GM19025 (cell line): ENCODE data around the gene TH.
"Not testable (repeated sequence)": the region's sequence is repeated elsewhere in the genome, so short reads cannot be mapped to it uniquely, and the experiment has no call there.

Experiments used
- ATAC-seq: cut with Tn5 transposase; IDR thresholded peaks from one replicate; pipeline ENCODE4 v1.9.1; 2021; ENCODE audit warnings: mild to moderate bottlenecking, low read depth, moderate library complexity; ENCODE audit not compliant: unreplicated experiment

The TH gene

DNA sequence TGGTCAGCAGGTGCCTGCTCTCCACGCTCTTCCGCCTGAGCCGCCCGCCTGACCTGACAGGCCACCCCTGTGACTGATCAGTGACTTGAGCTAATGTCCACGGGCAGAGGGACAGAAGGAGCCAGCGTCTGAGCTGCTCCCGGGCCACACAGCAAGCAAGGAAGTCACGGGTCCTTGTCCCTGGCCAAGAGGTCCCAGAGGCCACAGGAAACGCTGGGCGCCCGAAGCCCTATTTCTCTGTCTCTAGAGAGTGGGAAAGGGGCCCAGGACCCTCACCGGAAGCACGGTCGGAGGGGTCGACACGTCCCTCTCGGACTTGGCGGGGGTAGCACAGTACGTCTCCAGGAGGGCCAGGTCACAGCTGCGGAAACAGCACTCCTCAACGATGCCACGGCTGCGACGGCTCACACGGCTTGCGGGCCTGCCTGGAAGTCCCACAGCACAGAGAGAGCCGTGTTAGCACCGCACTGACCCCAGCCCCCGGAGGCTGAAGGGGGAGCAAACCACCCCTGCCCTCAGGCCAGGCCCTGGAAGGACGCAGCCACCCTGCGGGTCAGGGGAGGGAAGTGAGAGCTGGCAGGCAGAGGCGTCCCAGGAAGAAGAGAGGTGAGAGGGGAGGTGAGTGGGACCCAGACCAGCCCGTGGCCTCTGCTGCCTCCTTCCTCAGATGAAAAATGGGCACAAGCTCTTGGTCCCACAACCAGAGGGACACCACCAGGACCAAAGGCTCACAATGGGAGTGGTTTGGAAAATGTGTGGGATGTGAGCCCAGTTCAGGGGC is 38.2 kb downstream of the TH start:
- ATAC-seq = no peak

DNA sequence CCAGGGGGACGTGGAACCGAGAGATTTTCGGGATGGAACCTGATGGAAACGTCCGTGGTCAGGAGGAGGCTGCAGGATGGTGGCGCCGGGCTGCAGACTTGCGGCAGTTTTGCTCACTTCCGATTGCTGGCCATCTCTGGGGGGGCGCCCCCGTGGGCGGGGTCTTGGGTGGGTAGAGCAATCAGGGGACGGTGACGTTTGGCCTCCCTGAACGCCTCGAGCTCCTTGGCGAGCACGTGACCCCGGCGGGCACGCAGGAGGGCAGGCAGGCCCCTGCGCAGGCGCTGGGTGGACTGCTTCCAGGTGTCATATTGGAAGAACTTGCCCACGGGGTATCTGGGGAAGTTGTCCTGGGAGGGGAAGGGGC is 38.8 kb downstream of the TH start:
- no peak for ATAC-seq

DNA sequence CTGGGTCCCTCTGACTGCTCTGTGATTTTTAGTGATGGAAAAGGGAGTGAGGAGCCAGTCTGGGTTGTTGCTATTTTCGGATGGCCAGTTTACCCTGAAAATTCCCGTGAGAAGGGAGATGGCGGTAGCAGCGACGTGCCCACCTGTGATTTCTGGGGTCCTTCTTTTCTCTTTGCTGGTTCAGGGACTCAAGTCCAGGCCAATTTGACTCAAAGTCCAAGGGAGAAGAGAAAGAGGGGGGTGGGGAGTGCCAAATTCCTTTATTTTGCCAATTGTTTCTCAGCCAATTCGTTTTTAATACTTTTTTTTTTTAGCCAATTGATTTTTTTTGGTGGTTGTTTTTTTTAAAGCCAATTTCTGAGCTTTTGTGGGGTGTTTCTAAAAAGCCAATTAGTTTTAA is 39.4 kb downstream of the TH start:
- ATAC-seq = no peak

DNA sequence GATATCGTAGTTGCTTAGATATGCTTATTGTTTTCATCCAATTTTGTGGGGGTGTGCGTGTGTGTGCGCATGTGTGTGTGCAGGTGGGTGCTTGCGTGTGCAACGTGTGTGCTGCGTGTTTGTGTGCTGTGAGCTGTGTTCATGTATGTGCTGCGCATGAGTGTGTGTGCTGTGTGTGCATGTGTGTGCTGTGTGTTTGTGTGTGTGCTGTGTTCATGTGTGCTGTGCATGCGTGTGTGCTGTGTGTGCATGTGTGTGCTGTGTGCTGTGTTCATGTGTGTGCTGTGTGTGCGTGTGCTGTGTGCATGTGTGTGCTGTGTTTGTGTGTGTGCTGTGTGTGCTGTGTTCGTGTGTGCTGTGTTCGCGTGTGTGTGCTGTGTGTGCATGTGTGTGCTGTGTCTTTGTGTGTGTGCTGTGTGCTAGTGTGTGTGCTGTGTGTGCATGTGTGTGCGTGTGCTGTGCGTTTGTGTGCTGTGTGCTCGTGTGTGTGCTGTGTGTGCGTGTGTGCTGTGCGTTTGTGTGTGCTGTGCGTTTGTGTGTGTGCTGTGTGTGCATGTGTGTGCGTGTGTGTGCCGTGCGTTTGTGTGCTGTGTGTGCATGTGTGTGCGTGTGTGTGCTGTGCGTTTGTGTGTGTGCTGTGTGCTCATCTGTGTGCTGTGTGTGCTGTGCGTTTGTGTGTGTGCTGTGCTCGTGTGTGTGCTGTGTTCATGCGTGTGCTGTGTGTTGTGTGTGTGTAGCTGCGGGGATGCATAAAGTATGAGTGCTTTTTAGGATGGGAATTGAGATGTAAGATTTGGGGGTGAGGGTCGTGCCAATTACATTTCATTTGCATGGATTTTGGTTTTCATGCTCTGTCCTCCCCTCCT is 40.0 kb downstream of the TH start:
- no peak for ATAC-seq

DNA sequence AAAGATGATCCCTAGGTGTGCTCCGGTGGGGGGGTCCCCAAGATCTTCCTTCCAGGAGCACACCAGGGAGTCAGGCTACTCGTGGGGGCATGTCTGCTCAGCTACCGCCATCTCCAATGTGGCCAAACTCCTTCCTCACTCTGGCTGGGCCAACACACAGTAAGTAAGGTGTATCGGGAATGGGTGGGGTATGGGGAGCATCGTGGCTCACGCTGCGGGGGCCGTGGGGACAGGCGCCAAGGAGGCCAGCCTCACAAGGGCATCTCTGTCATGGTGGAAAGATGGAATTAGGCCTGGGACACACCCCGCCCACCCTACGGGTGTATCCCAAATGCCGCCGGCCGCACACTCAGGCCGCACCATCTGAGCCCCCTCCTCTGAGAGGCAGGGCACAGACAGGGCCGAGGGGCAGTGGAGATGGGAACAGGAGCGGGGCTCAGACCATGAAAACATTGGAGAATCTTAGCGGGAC is 40.7 kb downstream of the TH start:
- no peak for ATAC-seq

DNA sequence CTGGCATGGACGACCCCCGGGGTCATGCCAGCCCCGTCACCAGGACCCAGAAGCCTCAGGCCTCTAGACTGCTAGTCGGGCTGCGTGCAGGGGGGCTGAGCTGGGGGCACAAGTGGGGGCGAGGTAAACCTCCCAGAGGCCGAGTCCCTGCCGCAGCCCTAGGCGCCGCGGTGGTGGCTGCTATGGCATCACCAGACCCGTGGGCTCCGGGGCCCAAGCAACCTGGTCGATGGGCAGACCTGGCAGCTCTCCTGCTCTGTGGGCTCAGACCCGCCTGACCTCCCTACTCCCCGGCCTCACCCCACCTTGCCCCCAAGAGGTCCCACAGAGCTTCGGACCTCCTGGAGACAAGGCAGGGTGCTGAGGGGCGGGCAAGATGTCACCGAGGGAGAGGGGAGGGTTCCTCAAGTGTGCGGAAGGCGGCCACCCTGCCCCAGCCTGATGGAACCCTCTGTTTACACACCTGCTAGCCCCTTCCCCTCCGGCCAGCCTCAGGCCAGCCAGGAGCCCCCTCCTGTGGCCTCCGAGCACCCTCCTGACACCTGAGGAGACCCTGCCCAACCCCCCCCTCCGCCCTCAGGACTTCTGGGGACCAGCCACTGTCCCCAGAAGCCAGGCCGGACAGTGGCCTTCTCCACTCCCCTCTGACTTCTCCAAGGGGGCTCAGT is 41.8 kb downstream of the TH start:
- ATAC-seq = no peak

DNA sequence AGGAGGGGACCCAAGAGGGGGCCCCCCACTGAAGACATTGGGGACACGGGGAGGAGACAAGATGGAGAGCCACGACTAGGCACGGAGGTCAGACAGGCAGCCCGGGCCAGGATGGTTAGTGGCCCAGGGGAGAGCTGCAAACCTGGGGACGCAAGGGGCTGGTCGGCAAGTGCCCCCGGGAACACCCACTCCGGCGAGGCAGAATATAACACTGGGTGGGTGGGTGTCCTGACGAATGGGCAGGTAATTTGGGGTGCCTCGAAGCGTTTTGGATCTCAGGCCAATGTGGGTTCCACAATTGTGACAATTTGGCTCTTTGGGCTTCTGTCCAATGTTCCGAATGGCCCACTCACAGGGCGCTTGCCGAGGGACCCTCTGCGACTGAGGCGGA is 42.3 kb downstream of the TH start:
- ATAC-seq = no peak

DNA sequence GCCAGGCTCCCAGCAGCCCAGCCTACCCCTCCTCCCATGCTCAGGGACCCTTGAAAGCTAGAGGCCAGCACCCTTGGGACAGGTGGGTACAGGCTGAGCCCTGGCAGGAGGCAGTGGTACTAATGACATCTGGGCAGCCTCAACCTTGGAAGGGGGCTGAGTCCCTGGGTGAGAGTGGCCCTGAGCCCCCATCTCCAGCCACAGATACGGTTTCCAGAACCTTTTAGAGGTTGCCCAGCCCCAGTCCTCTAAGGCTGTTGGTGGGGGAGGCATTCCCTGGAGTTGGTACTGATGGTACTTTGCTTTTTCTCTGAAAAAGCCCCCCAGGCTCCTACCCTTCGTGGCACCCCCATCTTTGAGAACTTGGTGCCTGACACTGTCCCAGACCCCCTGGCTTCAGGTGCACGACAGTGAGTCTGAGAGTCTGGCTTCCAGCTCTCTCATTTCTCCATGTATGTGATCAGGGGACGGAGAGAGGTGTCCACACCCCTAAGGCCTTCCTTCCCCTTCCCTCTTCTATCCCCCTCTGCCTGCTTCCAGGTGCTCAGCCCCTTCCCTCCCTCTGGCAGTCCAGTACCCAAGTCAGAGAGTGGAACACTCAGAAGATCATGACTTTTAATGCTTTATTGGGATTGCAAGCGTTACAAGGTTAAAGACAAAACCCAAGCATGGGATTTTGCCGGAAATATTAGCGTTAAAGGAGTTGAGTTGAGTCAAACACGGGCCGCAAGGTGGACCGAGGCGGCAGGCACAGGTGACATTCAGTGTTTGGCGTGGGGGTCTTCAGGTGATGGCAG is 42.9 kb downstream of the TH start:
- ATAC-seq = no peak

DNA sequence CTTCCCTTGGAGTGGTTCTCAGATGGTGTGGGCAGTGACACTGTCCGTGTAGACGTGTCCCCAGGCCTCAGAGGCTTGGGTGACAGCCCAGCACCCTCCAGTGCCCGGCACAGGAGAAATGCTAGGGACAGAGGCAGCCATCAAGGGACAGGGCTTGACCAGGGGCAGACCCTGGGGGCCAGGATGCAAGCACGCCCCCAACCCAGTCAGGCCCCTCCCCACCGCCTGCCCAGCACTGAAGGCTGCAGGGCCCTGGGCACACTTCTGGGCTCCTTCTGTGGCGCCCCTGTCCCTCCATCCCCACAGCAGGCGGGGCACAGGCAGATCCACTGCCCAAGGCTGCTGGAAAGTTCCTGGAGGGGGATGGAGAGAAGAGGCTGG is 43.5 kb downstream of the TH start:
- ATAC-seq = no peak

DNA sequence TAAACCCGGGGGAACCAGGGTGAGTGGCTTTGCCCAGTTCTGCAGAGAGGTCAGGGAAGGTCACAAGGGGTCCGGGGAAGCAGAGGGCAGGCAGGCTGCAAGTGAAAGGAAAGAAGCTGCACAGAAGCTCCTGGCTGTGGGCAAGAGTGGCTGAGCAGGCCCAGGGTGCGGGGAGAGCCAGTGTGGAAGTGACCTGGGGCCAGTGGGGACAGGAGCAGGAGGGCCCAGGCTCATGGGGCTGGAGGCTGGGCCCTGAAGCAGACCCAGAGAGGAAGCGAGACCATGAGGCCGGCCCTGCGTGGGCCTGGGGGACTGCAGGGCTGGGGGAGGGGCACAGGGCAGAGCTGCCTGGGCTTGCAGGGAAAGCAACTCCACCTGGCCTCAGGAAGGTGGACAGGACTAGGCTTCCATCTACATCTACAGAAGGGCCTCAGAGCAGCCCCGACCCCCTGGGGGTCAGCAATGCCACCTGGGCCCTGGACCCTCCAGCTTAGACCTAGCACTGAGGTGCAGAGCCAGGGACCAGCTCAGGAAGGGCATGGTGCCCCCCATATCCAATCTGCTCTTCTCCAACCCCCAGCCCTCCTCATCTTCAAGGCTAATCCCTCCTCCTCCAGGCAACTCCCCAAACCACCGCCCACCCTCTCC is 44.0 kb downstream of the TH start:
- ATAC-seq = no peak

DNA sequence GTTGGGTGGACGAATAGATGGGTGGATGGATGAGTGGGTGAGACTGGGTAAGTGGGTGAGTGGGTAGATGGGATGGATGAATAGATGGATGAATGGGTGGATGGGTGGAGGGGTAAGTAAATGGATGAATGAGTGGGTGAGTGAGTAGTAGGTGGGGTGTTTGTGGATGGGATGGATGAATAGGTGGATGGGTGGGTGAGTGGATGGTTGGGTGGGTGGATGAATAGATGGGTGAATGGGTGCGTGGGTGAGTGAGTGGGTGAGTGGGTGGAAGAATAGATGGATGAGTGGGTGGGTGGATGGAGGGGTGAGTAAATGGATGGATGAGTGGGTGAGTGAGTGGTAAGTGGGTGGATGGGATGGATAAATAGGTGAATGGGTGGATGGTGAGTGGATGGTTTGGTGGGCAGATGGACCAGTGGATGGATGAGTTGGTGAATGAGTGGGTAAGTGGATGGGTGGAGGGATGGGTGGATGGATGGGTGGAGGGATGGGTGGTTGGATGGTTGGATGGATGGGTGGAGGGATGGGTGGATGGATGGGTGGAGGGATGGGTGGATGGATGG is 45.0 kb downstream of the TH start:
- ATAC-seq = no peak

DNA sequence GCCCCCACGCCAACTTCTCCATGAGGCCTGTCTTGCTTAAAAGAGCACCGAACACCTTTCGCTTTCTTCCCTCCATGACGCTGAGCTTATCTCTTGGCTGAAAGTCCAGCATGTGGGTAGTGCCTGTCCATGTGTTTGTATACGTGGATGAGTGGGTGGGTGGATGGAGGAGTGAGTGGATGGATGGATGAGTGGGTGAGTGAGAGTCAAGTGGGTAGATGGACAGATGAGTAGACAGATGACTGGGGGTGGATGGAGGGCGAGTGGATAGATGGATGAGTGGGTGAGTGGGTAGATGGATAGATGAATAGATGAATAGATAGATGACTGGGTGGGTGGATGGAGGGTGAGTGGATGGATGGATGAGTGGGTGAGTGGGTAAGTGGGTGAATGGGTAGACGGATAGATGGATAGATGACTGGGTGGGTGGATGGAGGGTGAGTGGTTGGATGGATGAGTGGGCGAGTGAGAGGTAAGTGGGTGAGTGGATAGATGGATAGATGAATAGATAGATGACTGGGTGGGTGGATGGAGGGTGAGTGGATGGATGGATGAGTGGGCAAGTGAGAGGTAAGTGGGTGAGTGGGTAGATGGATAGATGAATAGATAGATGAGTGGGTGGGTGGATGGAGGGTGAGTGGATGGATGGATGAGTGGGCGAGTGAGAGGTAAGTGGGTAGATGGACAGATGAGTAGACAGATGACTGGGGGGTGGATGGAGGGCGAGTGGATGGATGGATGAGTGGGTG is 46.7 kb downstream of the TH start:
- not testable (repeated sequence) for ATAC-seq

DNA sequence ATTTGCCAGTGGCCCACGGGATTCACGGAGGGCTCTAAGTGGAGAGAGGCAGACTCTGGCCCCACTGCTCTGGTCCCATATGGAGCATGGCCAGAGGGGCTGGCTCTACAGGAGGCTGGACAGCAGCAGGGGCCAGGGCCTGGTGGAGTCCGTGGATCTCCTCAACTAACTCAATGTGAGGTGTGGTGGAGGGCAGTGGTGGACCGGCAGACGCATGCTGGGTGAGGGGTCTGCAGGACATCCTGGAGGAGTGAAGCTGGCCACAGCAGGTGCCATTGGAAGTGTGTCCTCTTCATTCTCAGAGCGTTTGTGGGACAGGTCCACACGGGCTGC is 48.0 kb downstream of the TH start:
- ATAC-seq = no peak

DNA sequence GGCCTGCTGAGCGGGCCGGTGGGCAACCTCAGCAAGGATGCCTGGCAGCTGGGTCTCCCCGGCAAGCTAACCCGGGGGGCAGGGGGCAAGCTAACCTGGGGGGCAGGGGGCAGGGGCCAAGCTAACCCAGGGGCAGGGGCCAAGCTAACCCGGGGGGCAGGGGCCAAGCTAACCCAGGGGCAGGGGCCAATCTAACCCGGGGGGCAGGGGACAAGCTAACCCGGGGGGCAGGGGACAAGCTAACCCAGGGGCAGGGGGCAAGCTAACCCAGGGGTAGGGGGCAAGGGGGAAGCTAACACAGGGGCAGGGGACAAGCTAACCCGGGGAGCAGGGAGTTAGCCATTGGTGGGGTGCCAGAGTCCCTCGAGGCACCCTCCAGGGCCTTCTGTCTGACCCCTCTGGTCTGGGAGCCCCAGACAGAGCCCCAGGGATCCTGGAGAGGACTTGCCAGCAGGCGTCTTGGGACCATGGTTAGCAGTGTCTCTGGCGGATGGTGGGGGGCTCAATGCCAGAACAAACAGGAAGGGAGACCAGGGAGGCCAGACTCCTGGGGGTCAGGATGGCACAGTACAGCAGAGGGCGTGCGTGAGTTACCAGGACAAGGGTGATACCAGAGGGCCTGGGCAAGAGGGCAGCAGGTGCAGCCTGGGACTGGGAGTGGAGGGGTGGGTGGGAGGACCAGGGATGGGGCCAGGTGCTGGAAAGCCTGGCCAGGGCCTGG is 48.5 kb downstream of the TH start:
- ATAC-seq = no peak

DNA sequence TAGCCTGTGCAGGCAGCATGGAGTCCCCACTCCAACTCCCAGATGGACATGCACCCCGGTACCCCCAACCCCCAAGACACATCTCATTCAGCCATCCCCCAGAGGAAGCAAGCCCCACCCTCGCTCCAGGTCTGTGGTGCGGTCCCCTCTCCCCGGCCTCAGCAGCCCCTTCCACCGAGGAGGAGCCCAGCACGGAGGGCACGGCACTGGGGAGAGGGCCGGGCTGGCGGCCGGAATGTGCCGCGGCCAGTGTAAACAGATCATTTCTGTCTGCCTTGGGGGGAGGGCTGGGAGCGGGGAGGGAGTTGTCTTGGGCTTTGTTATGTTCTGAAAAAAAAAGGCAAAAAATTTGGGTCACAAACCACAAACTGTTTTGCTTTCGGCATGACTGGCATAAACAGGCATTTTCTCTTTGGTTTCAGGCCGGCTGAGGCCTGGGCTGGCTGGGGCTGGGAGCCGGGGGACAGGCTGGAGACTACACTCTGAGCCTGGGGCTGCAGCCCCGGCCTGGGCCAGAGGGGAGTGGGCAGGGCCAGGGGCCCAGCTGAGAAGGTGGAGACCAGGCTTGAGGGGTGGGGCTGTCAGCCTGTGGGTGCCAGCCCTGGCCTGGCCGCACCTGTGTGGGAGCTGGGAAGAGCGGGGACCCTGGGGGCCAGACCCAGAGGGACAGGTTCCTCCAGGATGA is 49.3 kb downstream of the TH start:
- no peak for ATAC-seq

DNA sequence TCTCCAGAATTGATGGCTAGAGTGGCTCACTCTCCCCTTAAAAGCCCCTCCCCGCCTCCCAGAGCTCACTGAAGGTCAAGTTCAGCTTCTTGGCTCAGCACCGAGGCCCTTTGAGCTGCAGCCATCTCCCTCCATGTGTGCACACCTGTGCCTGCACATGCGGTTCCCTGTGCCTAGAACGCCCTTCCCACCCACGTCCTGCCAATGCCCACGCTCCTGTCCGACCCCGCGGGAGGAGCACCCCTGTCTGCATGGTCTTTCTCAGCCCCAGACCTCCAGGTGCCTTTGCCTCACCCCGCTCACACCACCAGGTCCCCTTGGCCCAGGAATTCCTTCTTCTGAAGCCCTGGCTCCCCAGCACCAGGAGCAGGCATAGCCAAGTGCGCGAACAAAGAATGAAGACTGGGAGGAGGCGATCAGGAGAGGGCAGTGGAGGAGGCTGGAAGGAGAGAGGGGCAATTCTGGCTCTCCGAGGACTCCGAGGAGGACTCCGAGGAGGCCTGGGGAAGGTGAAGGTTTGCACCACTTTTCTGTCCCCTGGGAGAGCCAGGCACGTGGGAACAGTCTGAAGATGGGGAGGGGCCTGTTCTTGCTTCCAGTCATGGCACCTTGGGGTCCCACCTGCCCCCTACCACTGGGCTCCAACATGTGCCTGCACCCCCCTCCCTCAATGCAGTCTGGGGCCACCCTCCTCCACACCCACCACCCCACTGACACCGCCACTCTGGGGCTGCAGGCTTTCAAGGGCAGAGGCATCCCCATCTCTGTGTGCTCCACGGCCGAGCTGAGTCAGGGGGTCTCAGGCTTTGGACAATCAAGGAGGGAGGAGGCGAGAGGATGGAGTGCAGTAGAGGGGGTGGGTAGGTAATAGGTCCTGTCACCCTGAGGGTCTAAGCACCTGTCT is 50.1 kb downstream of the TH start:
- ATAC-seq = no peak
